SK-N-SH (cell line): ENCODE data around the gene RPS6KA5. TPM values are rescaled to one million over a fixed set of nuclear protein-coding genes. Genes with fewer than 3 reads are reported as not detected.
"Not testable (repeated sequence)": the region's sequence is repeated elsewhere in the genome, so short reads cannot be mapped to it uniquely, and the experiment has no call there.

ENCODE experiments used
- CTCF ChIA-PET: fragments of 300-600, 350-600 bp; formaldehyde crosslinking; extraction: SDS; loops from one replicate; lab custom pipeline; 2021; lab: Yijun Ruan, JAX
- POLR2A ChIA-PET: fragments of 350-600 bp; sonication (Branson Sonifier 250); formaldehyde crosslinking; extraction: SDS; loops from one replicate; lab custom pipeline; 2020; ENCODE audit warnings: antibody characterized with exemption, inconsistent platforms; lab: Yijun Ruan, JAX
- DNase-seq: peaks from one replicate; pipeline ENCODE4 v3.0.0; 2012
- H2AFZ ChIP-seq: fragments of 200-600 bp; sonication (generic); 2 replicates; pipeline ENCODE4 v1.8.1; 2016; ENCODE audit warnings: antibody characterized with exemption, mild to moderate bottlenecking, low read depth
- H3F3A ChIP-seq: fragments of 200-600 bp; sonication (generic); replicated peaks from 2 replicates; pipeline ENCODE3; 2016; ENCODE audit warnings: antibody characterized with exemption, mild to moderate bottlenecking; ENCODE audit not compliant: insufficient read depth
- H3K27ac ChIP-seq, 2 experiments: fragments of 200-500 bp in 1 of 2; fragments of 200-600 bp in 1 of 2; sonication (Bioruptor generic) in 1 of 2; sonication (generic), shearing (Covaris generic) in 1 of 2; 2 replicates each; pipeline versions ENCODE4 v1.5.1 to v1.6.1; 2014 to 2016; ENCODE audit warnings: low read depth in 2 of 2, inconsistent platforms in 1 of 2, low read length in 1 of 2, mild to moderate bottlenecking in 1 of 2, mixed read lengths in 1 of 2
- H3K27me3 ChIP-seq: fragments of 200-600 bp; sonication (generic), shearing (Covaris generic); 2 replicates; pipeline ENCODE4 v1.6.1; 2016; ENCODE audit warnings: mixed run types; ENCODE audit not compliant: insufficient read depth
- H3K36me3 ChIP-seq, 2 experiments: fragments of 200-500 bp in 1 of 2; fragments of 200-600 bp in 1 of 2; sonication (Bioruptor generic) in 1 of 2; sonication (generic) in 1 of 2; replicated peaks in 1 of 2; 2 replicates each; pipeline versions ENCODE3 to v1.5.1; 2014 to 2016; ENCODE audit warnings: low read length in 1 of 2, mild to moderate bottlenecking in 1 of 2; ENCODE audit not compliant: insufficient read depth in 2 of 2, control insufficient read depth in 1 of 2
- H3K4me1 ChIP-seq, 2 experiments: fragments of 200-500 bp in 1 of 2; fragments of 200-600 bp in 1 of 2; sonication (Bioruptor generic) in 1 of 2; sonication (generic), shearing (Covaris generic) in 1 of 2; 2 replicates each; pipeline versions ENCODE4 v1.5.1 to v1.6.1; 2014 to 2016; ENCODE audit warnings: low read depth in 1 of 2, low read length in 1 of 2, mixed run types in 1 of 2; ENCODE audit not compliant: insufficient read depth in 2 of 2, control insufficient read depth in 1 of 2
- H3K4me2 ChIP-seq: fragments of 200-600 bp; sonication (generic), shearing (Covaris generic); 2 replicates; pipeline ENCODE4 v1.6.1; 2017; ENCODE audit warnings: mixed run types
- H3K4me3 ChIP-seq, 2 experiments: fragments of 200-500 bp in 1 of 2; fragments of 200-600 bp in 1 of 2; sonication (Bioruptor generic) in 1 of 2; sonication (generic), shearing (Covaris generic) in 1 of 2; 2 replicates each; pipeline versions ENCODE4 v1.5.1 to v1.8.1; 2014 to 2016; ENCODE audit warnings: low read depth in 2 of 2, inconsistent platforms in 1 of 2, low read length in 1 of 2, mild to moderate bottlenecking in 1 of 2, mixed read lengths in 1 of 2, moderate library complexity in 1 of 2
- H3K79me2 ChIP-seq: fragments of 200-600 bp; sonication (generic); 2 replicates; pipeline ENCODE4 v1.8.1; 2017; ENCODE audit warnings: mild to moderate bottlenecking; ENCODE audit not compliant: insufficient read depth
- H3K9ac ChIP-seq: fragments of 200-600 bp; sonication (generic); 2 replicates; pipeline ENCODE4 v1.6.1; 2017; ENCODE audit warnings: mixed run types
- H3K9me2 ChIP-seq: fragments of 200-600 bp; sonication (generic); 2 replicates; pipeline ENCODE4 v1.6.1; 2017; ENCODE audit warnings: mixed run types
- H3K9me3 ChIP-seq: fragments of 200-600 bp; sonication (generic); 2 replicates; pipeline ENCODE4 v1.6.1; 2017; ENCODE audit warnings: mixed run types, mild to moderate bottlenecking, moderate library complexity
- H4K20me1 ChIP-seq: fragments of 200-600 bp; sonication (generic); 2 replicates; pipeline ENCODE4 v1.6.1; 2017; ENCODE audit warnings: mild to moderate bottlenecking, mixed run types; ENCODE audit not compliant: insufficient read depth
- FOXJ3 ChIP-seq: sonication (generic); formaldehyde crosslinking; IDR thresholded peaks from 2 replicates; pipeline ENCODE4 v1.5.1; 2020; ENCODE audit warnings: mild to moderate bottlenecking, missing genetic modification reagents
- NRF1 ChIP-seq: IDR thresholded peaks from 2 replicates; pipeline ENCODE4 v1.6.1; 2012; ENCODE audit warnings: low read depth, mild to moderate bottlenecking, low read length
- RCOR1 ChIP-seq: fragments of 150-350 bp; IDR thresholded peaks from 2 replicates; pipeline ENCODE4 v1.6.1; 2017; ENCODE audit warnings: antibody characterized with exemption, low read length
- SMC3 ChIP-seq: IDR thresholded peaks from 2 replicates; pipeline ENCODE4 v1.6.1; 2012; ENCODE audit warnings: low read depth, low read length, improper control_type of control experiment
- TAF1 ChIP-seq: IDR thresholded peaks from 2 replicates; pipeline ENCODE4 v1.6.1; 2012; ENCODE audit warnings: low read depth, mild to moderate bottlenecking, low read length, moderate library complexity, borderline replicate concordance
- TEAD4 ChIP-seq: IDR thresholded peaks from 2 replicates; pipeline ENCODE4 v1.4.0; 2012; ENCODE audit warnings: mild to moderate bottlenecking, borderline replicate concordance; ENCODE audit not compliant: insufficient read depth
- YY1 ChIP-seq: IDR thresholded peaks from 2 replicates; pipeline ENCODE4 v1.4.0; 2012; ENCODE audit warnings: low read depth, mild to moderate bottlenecking
- WGBS: methylation state at CpG from one replicate; pipeline ENCODE4 v1.1.6; 2017; ENCODE audit warnings: low lambda C conversion rate; 5-methylcytosine and 5-hydroxymethylcytosine counted together
- polyA plus RNA-seq, 3 experiments: library from polyadenylated mRNA; depleted of rRNA; stranded (reverse); fragments of >200 nt; gene quantifications; 2 replicates each; pipeline ENCODE4 v1.2.3, GENCODE V29; 2012
- TF ChIP-seq, protein P1 (sequence below): fragments of 200-600 bp; sonication (generic); IDR thresholded peaks from 2 replicates; pipeline ENCODE4 v1.6.1; 2017; ENCODE audit warnings: antibody characterized with exemption, mild to moderate bottlenecking, moderate library complexity
- TF ChIP-seq, protein P2 (sequence below): IDR thresholded peaks from 2 replicates; pipeline ENCODE4 v1.6.1; 2012; ENCODE audit warnings: mild to moderate bottlenecking, low read depth, low read length, moderate library complexity

The RPS6KA5 gene
- polyA plus RNA-seq, 1 of the 3 experiments (the other 2 are of a cell fraction): 0.67 TPM

DNA sequence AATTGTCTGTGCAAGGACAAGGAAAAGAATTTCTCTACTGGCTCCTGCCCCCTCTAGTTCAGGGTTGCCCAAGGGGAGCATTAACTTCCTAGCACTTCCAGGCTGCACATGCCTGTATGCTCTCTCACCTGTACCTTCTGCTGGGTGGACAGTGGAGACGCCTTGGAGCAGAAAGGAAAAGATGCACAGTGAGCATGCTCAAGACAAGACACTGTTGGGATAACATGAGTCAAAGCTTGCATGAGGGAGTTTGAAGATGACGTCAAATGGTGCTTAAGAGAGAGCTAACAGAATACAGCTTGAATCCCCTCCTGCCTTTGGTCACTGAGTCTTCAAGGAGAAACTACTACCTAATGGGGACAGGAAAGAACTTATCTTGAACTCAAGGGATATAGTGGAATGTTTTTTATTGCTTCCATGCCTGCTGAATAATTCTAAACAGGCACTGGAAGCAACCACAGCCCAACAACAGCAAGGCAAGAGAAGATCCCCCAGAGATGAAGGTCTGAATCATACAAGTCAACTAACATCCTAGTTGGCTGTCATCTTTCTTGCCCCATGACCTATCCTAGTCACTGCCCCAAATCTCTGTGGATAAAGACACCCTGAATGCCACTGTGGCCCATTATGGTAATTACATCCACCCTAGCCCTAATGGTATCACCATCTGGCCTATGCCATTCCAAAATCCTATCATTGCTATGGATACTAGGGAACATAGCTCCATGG is 23.5 kb downstream of the RPS6KA5 start:
- no peaks in the 10 kb centered on the region for H4K20me1 ChIP-seq
- DNase-seq: no peak
- TF ChIP-seq TAF1 (no peak), NRF1 (no peak), FOXJ3 (CRISPR knock-in tag) (no peak), RCOR1 (no peak), YY1 (no peak)
- TF ChIP-seq, protein P1, sequence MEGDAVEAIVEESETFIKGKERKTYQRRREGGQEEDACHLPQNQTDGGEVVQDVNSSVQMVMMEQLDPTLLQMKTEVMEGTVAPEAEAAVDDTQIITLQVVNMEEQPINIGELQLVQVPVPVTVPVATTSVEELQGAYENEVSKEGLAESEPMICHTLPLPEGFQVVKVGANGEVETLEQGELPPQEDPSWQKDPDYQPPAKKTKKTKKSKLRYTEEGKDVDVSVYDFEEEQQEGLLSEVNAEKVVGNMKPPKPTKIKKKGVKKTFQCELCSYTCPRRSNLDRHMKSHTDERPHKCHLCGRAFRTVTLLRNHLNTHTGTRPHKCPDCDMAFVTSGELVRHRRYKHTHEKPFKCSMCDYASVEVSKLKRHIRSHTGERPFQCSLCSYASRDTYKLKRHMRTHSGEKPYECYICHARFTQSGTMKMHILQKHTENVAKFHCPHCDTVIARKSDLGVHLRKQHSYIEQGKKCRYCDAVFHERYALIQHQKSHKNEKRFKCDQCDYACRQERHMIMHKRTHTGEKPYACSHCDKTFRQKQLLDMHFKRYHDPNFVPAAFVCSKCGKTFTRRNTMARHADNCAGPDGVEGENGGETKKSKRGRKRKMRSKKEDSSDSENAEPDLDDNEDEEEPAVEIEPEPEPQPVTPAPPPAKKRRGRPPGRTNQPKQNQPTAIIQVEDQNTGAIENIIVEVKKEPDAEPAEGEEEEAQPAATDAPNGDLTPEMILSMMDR: no peak
- TF ChIP-seq, all 33 proteins: peak for 0
- WGBS: 65% methylated on average over 2 of the region's 2 CpGs
- H3K9ac ChIP-seq: no peak overlapping the region
- H3K79me2 ChIP-seq: no peaks in the 10 kb centered on the region
- H3K4me2 ChIP-seq: no peak overlapping the region
- CTCF ChIA-PET: interaction anchor here (1.8 to 2.0 kb wide), 2 partner anchors 134 to 136 kb away, joined by 4 to 7 read pairs; no protein-coding TSS in a partner anchor
- no peaks in the 10 kb centered on the region for H3K9me2 ChIP-seq
- H3F3A ChIP-seq: no peaks in the 10 kb centered on the region
- H3K4me1 ChIP-seq: no peaks in the 10 kb centered on the region
- H3K36me3 ChIP-seq: no peaks in the 10 kb centered on the region
- no peak overlapping the region for H3K27ac ChIP-seq
- H3K4me3 ChIP-seq: no peak overlapping the region
- H3K27me3 ChIP-seq: no peaks in the 10 kb centered on the region
- POLR2A ChIA-PET: no interaction called here
- H2AFZ ChIP-seq: no peak overlapping the region
- no peaks in the 10 kb centered on the region for H3K9me3 ChIP-seq

DNA sequence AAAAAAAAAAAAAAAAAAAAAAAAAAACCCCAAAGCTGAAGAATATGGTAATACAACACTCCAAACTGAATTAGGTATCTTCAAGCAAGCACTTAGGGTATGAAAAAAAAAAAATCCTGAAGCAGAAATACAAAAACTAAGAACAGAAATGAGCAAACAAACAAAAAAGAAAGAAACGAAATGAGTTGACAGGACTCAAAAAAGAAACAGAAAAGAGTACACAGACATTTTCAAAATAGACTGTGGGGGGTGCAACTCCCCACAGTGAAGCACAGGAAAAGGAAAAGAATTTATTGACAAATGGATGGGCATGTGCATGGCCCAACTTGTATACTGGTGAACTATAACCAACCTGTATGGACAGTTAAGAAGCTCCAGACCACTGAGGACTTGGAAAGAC is 24.6 kb downstream of the RPS6KA5 start:
- H3K4me2 ChIP-seq: no peak overlapping the region
- H3K4me1 ChIP-seq: no peaks in the 10 kb centered on the region; a peak in 1 of 4 replicates
- no peak overlapping the region for H3K27ac ChIP-seq
- no peaks in the 10 kb centered on the region for H3K9me2 ChIP-seq
- no peaks in the 10 kb centered on the region for H3K27me3 ChIP-seq
- ChIA-PET CTCF (interaction anchor here (1.8 to 2.0 kb wide), 2 partner anchors 133 to 137 kb away, joined by 4 to 7 read pairs; no protein-coding TSS in a partner anchor), POLR2A (no interaction called here)
- TF ChIP-seq TEAD4 (no peak), SMC3 (no peak)
- TF ChIP-seq, protein P2, sequence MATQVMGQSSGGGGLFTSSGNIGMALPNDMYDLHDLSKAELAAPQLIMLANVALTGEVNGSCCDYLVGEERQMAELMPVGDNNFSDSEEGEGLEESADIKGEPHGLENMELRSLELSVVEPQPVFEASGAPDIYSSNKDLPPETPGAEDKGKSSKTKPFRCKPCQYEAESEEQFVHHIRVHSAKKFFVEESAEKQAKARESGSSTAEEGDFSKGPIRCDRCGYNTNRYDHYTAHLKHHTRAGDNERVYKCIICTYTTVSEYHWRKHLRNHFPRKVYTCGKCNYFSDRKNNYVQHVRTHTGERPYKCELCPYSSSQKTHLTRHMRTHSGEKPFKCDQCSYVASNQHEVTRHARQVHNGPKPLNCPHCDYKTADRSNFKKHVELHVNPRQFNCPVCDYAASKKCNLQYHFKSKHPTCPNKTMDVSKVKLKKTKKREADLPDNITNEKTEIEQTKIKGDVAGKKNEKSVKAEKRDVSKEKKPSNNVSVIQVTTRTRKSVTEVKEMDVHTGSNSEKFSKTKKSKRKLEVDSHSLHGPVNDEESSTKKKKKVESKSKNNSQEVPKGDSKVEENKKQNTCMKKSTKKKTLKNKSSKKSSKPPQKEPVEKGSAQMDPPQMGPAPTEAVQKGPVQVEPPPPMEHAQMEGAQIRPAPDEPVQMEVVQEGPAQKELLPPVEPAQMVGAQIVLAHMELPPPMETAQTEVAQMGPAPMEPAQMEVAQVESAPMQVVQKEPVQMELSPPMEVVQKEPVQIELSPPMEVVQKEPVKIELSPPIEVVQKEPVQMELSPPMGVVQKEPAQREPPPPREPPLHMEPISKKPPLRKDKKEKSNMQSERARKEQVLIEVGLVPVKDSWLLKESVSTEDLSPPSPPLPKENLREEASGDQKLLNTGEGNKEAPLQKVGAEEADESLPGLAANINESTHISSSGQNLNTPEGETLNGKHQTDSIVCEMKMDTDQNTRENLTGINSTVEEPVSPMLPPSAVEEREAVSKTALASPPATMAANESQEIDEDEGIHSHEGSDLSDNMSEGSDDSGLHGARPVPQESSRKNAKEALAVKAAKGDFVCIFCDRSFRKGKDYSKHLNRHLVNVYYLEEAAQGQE: no peak
- no peak overlapping the region for H3K9ac ChIP-seq
- no peak overlapping the region for H2AFZ ChIP-seq
- no peaks in the 10 kb centered on the region for H3F3A ChIP-seq
- H3K79me2 ChIP-seq: no peaks in the 10 kb centered on the region
- no peaks in the 10 kb centered on the region for H3K9me3 ChIP-seq
- H3K4me3 ChIP-seq: no peak overlapping the region
- WGBS: 81% methylated on average over 1 of the region's 1 CpG
- DNase-seq: no peak
- no peaks in the 10 kb centered on the region for H3K36me3 ChIP-seq
- H4K20me1 ChIP-seq: no peaks in the 10 kb centered on the region

DNA sequence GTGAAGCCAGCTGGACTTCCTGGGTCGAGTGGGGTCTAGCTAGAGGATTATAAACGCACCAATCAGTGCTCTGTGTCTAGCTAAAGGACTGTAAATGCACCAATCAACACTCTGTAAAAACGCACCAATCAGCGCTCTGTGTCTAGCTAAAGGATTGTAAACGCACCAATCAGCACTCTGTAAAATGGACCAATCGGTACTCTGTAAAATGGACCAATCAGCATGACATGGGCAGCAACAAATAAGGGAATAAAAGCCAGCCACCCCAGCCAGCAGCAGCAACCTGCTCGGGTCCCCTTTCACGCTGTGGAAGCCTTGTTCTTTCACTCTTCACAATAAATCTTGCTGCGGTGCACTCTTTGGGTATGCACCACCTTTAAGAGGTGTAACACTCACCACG is 26.1 kb downstream of the RPS6KA5 start:
- H3K27me3 ChIP-seq, H2AFZ ChIP-seq, H3K27ac ChIP-seq, H4K20me1 ChIP-seq, H3K9me3 ChIP-seq, H3K36me3 ChIP-seq, H3K9me2 ChIP-seq, H3K4me2 ChIP-seq, CTCF ChIA-PET, H3K4me3 ChIP-seq, H3K79me2 ChIP-seq, H3F3A ChIP-seq, H3K4me1 ChIP-seq, POLR2A ChIA-PET, H3K9ac ChIP-seq, DNase-seq: not testable (repeated sequence)
- 73% methylated on average over 10 of the region's 10 CpGs for WGBS
